Body of pancreas (tissue), 4 donors: ENCODE data around the gene UBE2C.

Experiments used
- POLR2A ChIP-seq, 3 donors: fragments of 450-650 bp; IDR thresholded peaks; one replicate each; pipeline ENCODE4 v1.6.1; 2016; ENCODE audit warnings: antibody characterized with exemption in 3 of 3, mild to moderate bottlenecking in 2 of 3
- TF ChIP-seq, protein P1 (sequence below), 7 experiments: fragments of 450-650 bp in 4 of 7; fragments of 200-600 bp in 3 of 7; sonication (generic) in 3 of 7; IDR thresholded peaks; one replicate each; pipeline ENCODE4 v1.5.1; 2016 to 2019; ENCODE audit warnings: antibody characterized with exemption in 7 of 7

DNA sequence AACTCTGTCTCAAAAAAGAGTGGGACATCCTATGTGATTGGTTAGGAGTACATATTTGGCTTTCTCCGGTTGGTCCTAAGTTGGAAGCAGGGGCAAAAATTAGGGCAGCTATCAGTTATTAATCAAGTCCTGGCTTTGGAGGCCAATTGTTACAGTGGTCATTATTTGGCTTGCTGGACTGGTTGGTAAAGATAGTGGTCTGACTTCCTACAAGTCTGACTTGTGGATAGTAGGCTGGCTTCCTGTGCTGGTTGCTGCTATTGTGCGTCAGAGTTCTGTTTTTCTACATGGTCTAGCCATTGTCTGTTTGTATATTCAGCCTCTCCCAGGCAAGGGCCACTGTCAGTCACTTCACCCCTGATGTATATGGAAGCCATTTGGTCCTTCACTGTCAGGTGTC, 37.8 kb downstream of the UBE2C start:
- TF ChIP-seq, protein P1, sequence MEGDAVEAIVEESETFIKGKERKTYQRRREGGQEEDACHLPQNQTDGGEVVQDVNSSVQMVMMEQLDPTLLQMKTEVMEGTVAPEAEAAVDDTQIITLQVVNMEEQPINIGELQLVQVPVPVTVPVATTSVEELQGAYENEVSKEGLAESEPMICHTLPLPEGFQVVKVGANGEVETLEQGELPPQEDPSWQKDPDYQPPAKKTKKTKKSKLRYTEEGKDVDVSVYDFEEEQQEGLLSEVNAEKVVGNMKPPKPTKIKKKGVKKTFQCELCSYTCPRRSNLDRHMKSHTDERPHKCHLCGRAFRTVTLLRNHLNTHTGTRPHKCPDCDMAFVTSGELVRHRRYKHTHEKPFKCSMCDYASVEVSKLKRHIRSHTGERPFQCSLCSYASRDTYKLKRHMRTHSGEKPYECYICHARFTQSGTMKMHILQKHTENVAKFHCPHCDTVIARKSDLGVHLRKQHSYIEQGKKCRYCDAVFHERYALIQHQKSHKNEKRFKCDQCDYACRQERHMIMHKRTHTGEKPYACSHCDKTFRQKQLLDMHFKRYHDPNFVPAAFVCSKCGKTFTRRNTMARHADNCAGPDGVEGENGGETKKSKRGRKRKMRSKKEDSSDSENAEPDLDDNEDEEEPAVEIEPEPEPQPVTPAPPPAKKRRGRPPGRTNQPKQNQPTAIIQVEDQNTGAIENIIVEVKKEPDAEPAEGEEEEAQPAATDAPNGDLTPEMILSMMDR (IDR thresholded peaks at IDR 0.05): no peak
- no peak for TF ChIP-seq POLR2A (IDR thresholded peaks at IDR 0.05)
